HCT116 (cell line): ENCODE data around the gene SDK2.

Experiments used
- CTCF ChIP-seq, 3 experiments: fragments of 200-600 bp in 1 of 3; sonication (generic) in 1 of 3; IDR thresholded peaks in 2 of 3; conservative IDR thresholded peaks in 1 of 3; 2 replicates each; pipeline ENCODE4 v1.5.1; 2012 to 2017; ENCODE audit warnings: low read depth in 2 of 3, low read length in 2 of 3, antibody characterized with exemption in 1 of 3, borderline replicate concordance in 1 of 3, control low read depth in 1 of 3, mild to moderate bottlenecking in 1 of 3, mixed read lengths in 1 of 3, mixed run types in 1 of 3, moderate library complexity in 1 of 3; ENCODE audit not compliant: insufficient read depth in 1 of 3
- POLR2AphosphoS5 ChIP-seq: IDR thresholded peaks from 2 replicates; pipeline ENCODE4 v1.6.1; 2011; ENCODE audit warnings: mild to moderate bottlenecking, low read depth, low read length, moderate library complexity

- TF ChIP-seq CTCF (IDR thresholded peaks at IDR 0.05 in 2 of 3, conservative IDR thresholded peaks at IDR 0.05 in 1 of 3; ENCODE audit: borderline replicate concordance in 1 of 3, insufficient read depth in 1 of 3, low read depth in 2 of 3, low read length in 2 of 3) (no peak), POLR2AphosphoS5 (no peak)
Measured at GRCh38 chr17:73334771-73335513, 309.3 kb downstream of the SDK2 start.
